IMR-90 (cell line): Measurements from ENCODE around the gene SLC3A2. TPM values are rescaled to one million over a fixed set of nuclear protein-coding genes. Genes with fewer than 3 reads are reported as not detected.

Experiments used
- ATAC-seq: fragments of 200-7000 bp; cut with Tn5 transposase; 2 replicates; pipeline ENCODE4 v1.9.1; 2020; ENCODE audit warnings: low read depth, mild to moderate bottlenecking, moderate library complexity
- BruUV-seq: library from RNA; stranded (reverse); fragments of 400-500 nt; replicated peaks from 2 replicates; lab custom pipeline; 2021; lab: Mats Ljungman, UMichigan
- CTCF ChIA-PET: fragments of 300-600 bp; formaldehyde crosslinking; extraction: SDS; loops from one replicate; lab custom pipeline; 2021; ENCODE audit warnings: antibody characterized with exemption; lab: Yijun Ruan, JAX
- POLR2A ChIA-PET: fragments of 300-600 bp; sonication (Branson Sonifier 250); formaldehyde crosslinking; loops from one replicate; lab custom pipeline; 2022; ENCODE audit warnings: antibody characterized with exemption; ENCODE audit not compliant: unreplicated experiment; lab: Charles Lee
- DNase-seq: peaks from one replicate; pipeline ENCODE4 v3.0.0; 2013
- H2AFZ ChIP-seq: replicated peaks from 2 replicates; pipeline ENCODE3; 2013; ENCODE audit warnings: low read length, mild to moderate bottlenecking; ENCODE audit not compliant: poor library complexity
- H2AK5ac ChIP-seq: 2 replicates; pipeline ENCODE4 v1.6.1; 2013; ENCODE audit warnings: low read depth, low read length, inconsistent platforms
- H2AK9ac ChIP-seq: replicated peaks from 2 replicates; pipeline ENCODE3; 2013; ENCODE audit warnings: mild to moderate bottlenecking, low read depth, low read length, moderate library complexity; ENCODE audit not compliant: poor library complexity
- H2BK120ac ChIP-seq: 2 replicates; pipeline ENCODE4 v1.6.1; 2013; ENCODE audit warnings: low read depth, low read length, inconsistent platforms
- H2BK15ac ChIP-seq: 3 replicates; pipeline ENCODE4 v1.6.1; 2013; ENCODE audit warnings: low read depth, low read length, inconsistent platforms
- H2BK20ac ChIP-seq: 2 replicates; pipeline ENCODE4 v1.6.1; 2013; ENCODE audit warnings: low read depth, mild to moderate bottlenecking, inconsistent platforms, low read length, moderate library complexity
- H2BK5ac ChIP-seq: 2 replicates; pipeline ENCODE4 v1.6.1; 2013; ENCODE audit warnings: mild to moderate bottlenecking, low read depth, low read length, inconsistent platforms; ENCODE audit not compliant: poor library complexity, severe bottlenecking
- H3K14ac ChIP-seq: replicated peaks from 2 replicates; pipeline ENCODE4 v1.6.1; 2013; ENCODE audit warnings: low read depth, low read length, inconsistent platforms
- H3K18ac ChIP-seq: 2 replicates; pipeline ENCODE4 v1.6.1; 2013; ENCODE audit warnings: low read depth, low read length, control low read depth
- H3K23ac ChIP-seq: 2 replicates; pipeline ENCODE4 v1.6.1; 2013; ENCODE audit warnings: low read depth, low read length, inconsistent platforms
- H3K27ac ChIP-seq: 2 replicates; pipeline ENCODE4 v1.5.1; 2013; ENCODE audit warnings: mild to moderate bottlenecking, control low read depth, low read length; ENCODE audit not compliant: insufficient read depth
- H3K27me3 ChIP-seq: 2 replicates; pipeline ENCODE4 v1.6.1; 2013; ENCODE audit warnings: low read length; ENCODE audit not compliant: control insufficient read depth, insufficient read depth
- H3K36me3 ChIP-seq: 2 replicates; pipeline ENCODE4 v1.6.1; 2013; ENCODE audit warnings: low read length, mixed read lengths; ENCODE audit not compliant: control insufficient read depth, insufficient read depth
- H3K4ac ChIP-seq: 2 replicates; pipeline ENCODE4 v1.6.1; 2013; ENCODE audit warnings: low read depth, low read length, inconsistent platforms
- H3K4me1 ChIP-seq: 2 replicates; pipeline ENCODE4 v1.6.1; 2013; ENCODE audit warnings: low read length, mixed read lengths; ENCODE audit not compliant: control insufficient read depth, insufficient read depth
- H3K4me2 ChIP-seq: 2 replicates; pipeline ENCODE4 v1.6.1; 2013; ENCODE audit warnings: low read depth, mild to moderate bottlenecking, control low read depth, low read length, moderate library complexity
- H3K4me3 ChIP-seq: 2 replicates; pipeline ENCODE4 v1.5.1; 2013; ENCODE audit warnings: low read depth, mild to moderate bottlenecking, control low read depth, low read length, moderate library complexity; ENCODE audit not compliant: insufficient read depth
- H3K56ac ChIP-seq: 2 replicates; pipeline ENCODE4 v1.6.1; 2013; ENCODE audit warnings: low read length, inconsistent platforms; ENCODE audit not compliant: insufficient read depth; ENCODE audit errors: extremely low read depth
- H3K79me1 ChIP-seq, 2 experiments: 2 replicates each; pipeline ENCODE4 v1.6.1; 2013; ENCODE audit warnings: low read length in 2 of 2, inconsistent platforms in 1 of 2, low read depth in 1 of 2
- H3K9ac ChIP-seq: 2 replicates; pipeline ENCODE4 v1.6.1; 2013; ENCODE audit warnings: low read depth, low read length, control low read depth
- H3K9me1 ChIP-seq: 2 replicates; pipeline ENCODE4 v1.6.1; 2013; ENCODE audit warnings: low read length, inconsistent platforms; ENCODE audit not compliant: insufficient read depth
- H3K9me3 ChIP-seq: 2 replicates; pipeline ENCODE4 v1.6.1; 2013; ENCODE audit warnings: low read length; ENCODE audit not compliant: control insufficient read depth, insufficient read depth
- H4K20me1 ChIP-seq: 2 replicates; pipeline ENCODE4 v1.6.1; 2013; ENCODE audit warnings: low read length, inconsistent platforms; ENCODE audit not compliant: insufficient read depth
- H4K5ac ChIP-seq: 2 replicates; pipeline ENCODE4 v1.6.1; 2013; ENCODE audit warnings: mild to moderate bottlenecking, low read depth, low read length, control low read depth
- H4K8ac ChIP-seq, 2 experiments: 2 replicates each; pipeline ENCODE4 v1.6.1; 2013; ENCODE audit warnings: low read depth in 2 of 2, low read length in 2 of 2, control low read depth in 1 of 2, inconsistent platforms in 1 of 2
- H4K91ac ChIP-seq: 2 replicates; pipeline ENCODE4 v1.6.1; 2013; ENCODE audit warnings: low read depth, low read length, inconsistent platforms; ENCODE audit not compliant: insufficient read depth
- BHLHE40 ChIP-seq: fragments of 150-350 bp; IDR thresholded peaks from 2 replicates; pipeline ENCODE4 v1.6.1; 2016; ENCODE audit warnings: mild to moderate bottlenecking, low read depth, low read length
- CEBPB ChIP-seq: IDR thresholded peaks from 2 replicates; pipeline ENCODE4 v1.6.1; 2012; ENCODE audit warnings: low read depth, low read length, improper control_type of control experiment
- MAZ ChIP-seq: IDR thresholded peaks from 2 replicates; pipeline ENCODE4 v1.6.1; 2012; ENCODE audit warnings: low read depth, mild to moderate bottlenecking, low read length, improper control_type of control experiment, moderate library complexity, borderline replicate concordance
- MXI1 ChIP-seq: IDR thresholded peaks from 2 replicates; pipeline ENCODE4 v1.6.1; 2012; ENCODE audit warnings: low read depth, mild to moderate bottlenecking, low read length, moderate library complexity, borderline replicate concordance
- POLR2A ChIP-seq: IDR thresholded peaks from 2 replicates; pipeline ENCODE4 v1.6.1; 2012; ENCODE audit warnings: mild to moderate bottlenecking, low read depth, low read length
- RAD21 ChIP-seq: IDR thresholded peaks from 2 replicates; pipeline ENCODE4 v1.6.1; 2012; ENCODE audit warnings: low read length, improper control_type of control experiment
- RCOR1 ChIP-seq: IDR thresholded peaks from 2 replicates; pipeline ENCODE4 v1.6.1; 2012; ENCODE audit warnings: mild to moderate bottlenecking, low read length, improper control_type of control experiment; ENCODE audit not compliant: insufficient replicate concordance
- RFX5 ChIP-seq: IDR thresholded peaks from 2 replicates; pipeline ENCODE4 v1.8.0; 2012; ENCODE audit warnings: low read depth, mild to moderate bottlenecking, low read length, moderate library complexity
- WGBS, 2 experiments: methylation state at CpG; one replicate each; pipeline versions ENCODE4 v1.1.5 to v1.1.7; 2013; ENCODE audit warnings: missing lambda C conversion rate in 2 of 2; ENCODE audit not compliant: insufficient read length in 1 of 2; ENCODE audit errors: extremely low coverage in 2 of 2; 5-methylcytosine and 5-hydroxymethylcytosine counted together
- dilution Hi-C: fragments of 300-500 bp; cut with HindIII; formaldehyde crosslinking; loops from one replicate; pipeline ENCODE4 v1.14.3; 2018; ENCODE audit warnings: low sequenced_read_pairs; ENCODE audit not compliant: unreplicated experiment
- in situ Hi-C: fragments of 300-500 bp; cut with MboI; formaldehyde crosslinking; loops from 3 replicates; pipeline ENCODE4 v1.14.3; 2019; ENCODE audit warnings: low sequenced_read_pairs, inconsistent platforms, mixed read lengths
- intact Hi-C: fragments of 100-400 bp; cut with micrococcal nuclease; formaldehyde crosslinking; loops from 2 replicates; pipeline ENCODE4 v1.10.0; 2022
- polyA plus RNA-seq, 3 experiments: library from polyadenylated mRNA; depleted of rRNA; stranded (reverse); fragments of >200 nt; gene quantifications; 2 replicates each; pipeline ENCODE4 v1.2.3, GENCODE V29; 2012; ENCODE audit warnings: low replicate concordance in 1 of 3
- total RNA-seq: library from RNA; depleted of rRNA; stranded (reverse); fragments of >200 nt; gene quantifications from 2 replicates; pipeline ENCODE4 v1.2.3, GENCODE V29; 2012
- TF ChIP-seq, protein P1 (sequence below): fragments of 150-350 bp; IDR thresholded peaks from 2 replicates; pipeline ENCODE4 v1.6.1; 2016; ENCODE audit warnings: low read depth, mild to moderate bottlenecking, low read length, moderate library complexity, borderline replicate concordance

Gene SLC3A2
- total and polyA plus RNA-seq, 2 of the 4 experiments (the other 2 are of a cell fraction): 140 to 239 TPM

DNA sequence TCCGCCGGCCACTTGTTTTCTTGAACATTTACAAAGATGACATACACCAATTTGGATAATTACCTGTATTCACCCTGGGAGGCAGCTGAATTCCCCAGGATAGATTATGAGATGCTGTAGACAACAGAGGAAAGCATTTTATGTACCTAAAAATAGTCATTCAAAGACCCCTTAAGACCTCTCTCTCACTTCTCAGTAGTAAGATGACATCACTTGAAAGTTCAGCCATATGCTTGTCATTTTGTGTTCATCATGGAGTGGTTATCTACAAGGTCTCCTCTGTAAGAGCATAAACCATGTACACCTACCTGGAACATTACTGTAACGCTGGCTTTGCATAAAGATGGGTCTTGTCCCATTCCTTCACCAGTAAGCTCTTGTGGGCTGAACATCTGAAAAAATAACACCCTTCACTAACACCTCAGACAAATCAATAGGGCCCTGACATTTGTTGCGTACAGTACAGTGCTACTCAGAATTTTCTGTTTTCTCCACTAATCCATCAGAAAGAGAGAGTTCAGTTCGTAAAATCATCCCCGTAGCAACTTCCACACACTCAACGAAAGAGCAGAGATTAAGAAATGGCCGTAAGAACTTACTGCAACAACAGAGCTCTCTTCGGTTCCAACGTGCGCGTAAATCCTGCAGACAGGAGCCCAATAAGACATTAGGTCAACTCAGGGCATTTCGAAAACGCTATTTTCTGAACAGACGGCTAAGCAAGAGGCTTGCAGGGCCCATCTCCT is 25.7 kb upstream of the SLC3A2 start (continued):
- TF ChIP-seq RFX5 (no peak), RCOR1 (no peak)

DNA sequence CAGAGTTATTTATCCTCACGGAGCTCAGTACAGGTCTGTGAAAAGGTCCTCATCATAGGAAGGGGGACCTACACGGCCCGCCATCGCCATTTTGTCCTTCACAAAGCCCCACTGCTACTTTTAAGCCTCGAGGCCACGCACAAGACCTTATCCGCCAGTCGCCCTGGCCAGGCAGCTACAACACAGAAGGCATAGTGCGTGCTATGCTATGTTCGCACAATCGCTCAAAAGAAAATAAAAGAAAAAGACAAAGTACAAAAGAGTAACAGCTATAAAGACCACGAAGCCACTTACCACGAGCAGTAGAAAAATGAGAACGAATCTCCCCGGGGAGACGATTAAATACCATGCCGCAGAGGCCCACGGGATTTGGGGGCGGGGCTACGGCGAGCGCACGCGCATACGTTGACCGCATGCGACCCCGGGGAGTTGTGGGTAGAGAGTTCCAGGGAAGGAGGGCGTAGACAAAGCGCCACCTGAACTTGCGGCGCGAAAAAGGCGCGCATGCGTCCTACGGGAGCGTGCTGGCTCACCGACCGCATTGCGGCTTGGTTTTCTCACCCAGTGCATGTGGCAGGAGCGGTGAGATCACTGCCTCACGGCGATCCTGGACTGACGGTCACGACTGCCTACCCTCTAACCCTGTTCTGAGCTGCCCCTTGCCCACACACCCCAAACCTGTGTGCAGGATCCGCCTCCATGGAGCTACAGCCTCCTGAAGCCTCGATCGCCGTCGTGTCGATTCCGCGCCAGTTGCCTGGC is 24.9 kb upstream of the SLC3A2 start:
- H4K5ac ChIP-seq: peak overlapping the region; percentile 50
- H3K36me3 ChIP-seq: peaks cover 30% of the 10 kb centered on the region
- H2AK9ac ChIP-seq: peak overlapping the region; percentile 96
- H4K8ac ChIP-seq: peak overlapping the region; percentile 74 to 87
- peak overlapping the region; percentile 99 for H3K4ac ChIP-seq
- H3K23ac ChIP-seq: peak overlapping the region; percentile 97
- H3K4me1 ChIP-seq: peaks cover 2% of the 10 kb centered on the region; the same call in 1 of the 2 replicates
- peak overlapping the region; percentile 13; the same call in 1 of the 2 replicates for H2BK20ac ChIP-seq
- peak overlapping the region; percentile 83 for H2BK5ac ChIP-seq
- intact Hi-C loops: no loop called here
- no peaks in the 10 kb centered on the region for H3K27me3 ChIP-seq
- 0 out of 2 replicates have a peak, but pooled peaks cover 4% of the 10 kb centered on the region for H3K9me1 ChIP-seq
- peak overlapping the region; percentile 62; the same call in 1 of the 2 replicates for H3K18ac ChIP-seq
- H3K9me3 ChIP-seq: no peaks in the 10 kb centered on the region
- peak overlapping the region; percentile 74 for H2BK120ac ChIP-seq
- peak overlapping the region; percentile 99 for H2AK5ac ChIP-seq
- DNase-seq (peak; percentile 98), ATAC-seq (peak; percentile 94)
- H3K14ac ChIP-seq: peak overlapping the region; percentile 100
- BruUV-seq: no TSS peak
- TF ChIP-seq, protein P1, sequence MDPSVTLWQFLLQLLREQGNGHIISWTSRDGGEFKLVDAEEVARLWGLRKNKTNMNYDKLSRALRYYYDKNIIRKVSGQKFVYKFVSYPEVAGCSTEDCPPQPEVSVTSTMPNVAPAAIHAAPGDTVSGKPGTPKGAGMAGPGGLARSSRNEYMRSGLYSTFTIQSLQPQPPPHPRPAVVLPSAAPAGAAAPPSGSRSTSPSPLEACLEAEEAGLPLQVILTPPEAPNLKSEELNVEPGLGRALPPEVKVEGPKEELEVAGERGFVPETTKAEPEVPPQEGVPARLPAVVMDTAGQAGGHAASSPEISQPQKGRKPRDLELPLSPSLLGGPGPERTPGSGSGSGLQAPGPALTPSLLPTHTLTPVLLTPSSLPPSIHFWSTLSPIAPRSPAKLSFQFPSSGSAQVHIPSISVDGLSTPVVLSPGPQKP: no peak
- TF ChIP-seq MXI1: peak; percentile 93
- no peak for TF ChIP-seq RAD21
- no peak for TF ChIP-seq MAZ
- 0 out of 2 replicates have a peak, but pooled peaks have one; percentile 59 for TF ChIP-seq BHLHE40
- peak; percentile 100 for TF ChIP-seq POLR2A
- TF ChIP-seq CEBPB: peak; percentile 27; the same call in 1 of the 2 replicates
- ChIA-PET POLR2A (interaction anchor here (0.5 to 2.5 kb wide), 5 partner anchors 15 to 128 kb away, joined by 3 to 14 read pairs (median 4); partner anchors contain the start of genes HNRNPUL2 and ZBTB3), CTCF (interaction anchor here (0.8 to 1.9 kb wide), 2 partner anchors 13 to 25 kb away, joined by 3 to 6 read pairs; partner anchors contain the start of gene SLC3A2)
- 0% methylated on average over 23 of the region's 54 CpGs; no CpG with 5 or more reads in 1 of the 2 experiments for WGBS, 2 experiments
- peaks cover 20 to 50% of the 10 kb centered on the region in 2 experiments for H3K79me1 ChIP-seq
- H4K91ac ChIP-seq: peak overlapping the region; percentile 95
- peak overlapping the region; percentile 95 for H3K56ac ChIP-seq
- in situ Hi-C loops: loop anchor here (25.0 kb wide), 1 partner anchor 468 kb away; no protein-coding TSS in a partner anchor
- H3K27ac ChIP-seq: peak overlapping the region; percentile 89
- peak overlapping the region; percentile 72 for H3K4me3 ChIP-seq
- dilution Hi-C loops: no loop called here
- no peak overlapping the region for H2BK15ac ChIP-seq
- H4K20me1 ChIP-seq: peaks cover 42% of the 10 kb centered on the region
- peak overlapping the region; percentile 86 for H3K4me2 ChIP-seq
- peak overlapping the region; percentile 94 for H2AFZ ChIP-seq
- H3K9ac ChIP-seq: peak overlapping the region; percentile 97
